AG08395 (cell line): ENCODE measurements around the gene VAPB.

ENCODE experiments used
- DNase-seq: peaks from one replicate; pipeline ENCODE4 v3.0.0; 2012; ENCODE audit warnings: mixed read lengths, low spot score

Gene VAPB

GRCh38 chr20:58461899-58462298 lies 72.9 kb downstream of the VAPB start:
- no peak for DNase-seq

GRCh38 chr20:58463256-58463655 lies 74.2 kb downstream of the VAPB start:
- no peak for DNase-seq

GRCh38 chr20:58464838-58465237 lies 75.8 kb downstream of the VAPB start:
- DNase-seq, result no peak

- DNase-seq, result no peak
Measured at GRCh38 chr20:58466095-58466708, 77.2 kb downstream of the VAPB start.

- no peak for DNase-seq
Measured at GRCh38 chr20:58466729-58467571, 77.9 kb downstream of the VAPB start.

GRCh38 chr20:58467572-58468527 lies 78.8 kb downstream of the VAPB start:
- DNase-seq, result no peak

GRCh38 chr20:58469616-58470015 lies 80.6 kb downstream of the VAPB start:
- no peak for DNase-seq

- DNase-seq, result no peak
Measured at GRCh38 chr20:58470336-58471192, 81.5 kb downstream of the VAPB start.

GRCh38 chr20:58471193-58472164 lies 82.5 kb downstream of the VAPB start:
- DNase-seq, result no peak

GRCh38 chr20:58472273-58473018 lies 83.4 kb downstream of the VAPB start:
- no peak for DNase-seq

GRCh38 chr20:58473453-58474425 lies 84.7 kb downstream of the VAPB start:
- no peak for DNase-seq

GRCh38 chr20:58475466-58475865 lies 86.4 kb downstream of the VAPB start:
- no peak for DNase-seq

GRCh38 chr20:58478141-58478805 lies 89.2 kb downstream of the VAPB start:
- no peak for DNase-seq

- DNase-seq, result no peak
Measured at GRCh38 chr20:58479726-58480440, 90.9 kb downstream of the VAPB start.

GRCh38 chr20:58480551-58481336 lies 91.7 kb downstream of the VAPB start:
- no peak for DNase-seq

- DNase-seq, result peak; percentile 74
Measured at GRCh38 chr20:58481481-58482021, 92.5 kb downstream of the VAPB start.
